Endodermal cell (in vitro differentiated cells): Measurements from ENCODE around the gene RCAN3. TPM values are rescaled to one million over a fixed set of nuclear protein-coding genes. Genes with fewer than 3 reads are reported as not detected.

Experiments used
- DNase-seq: peaks from one replicate; pipeline ENCODE4 v3.0.0-alpha.2; 2017
- H3K27ac ChIP-seq: 2 replicates; pipeline ENCODE4 v1.5.1; 2013; ENCODE audit warnings: mild to moderate bottlenecking, low read depth, low read length, moderate library complexity
- H3K27me3 ChIP-seq: 2 replicates; pipeline ENCODE4 v1.6.1; 2013; ENCODE audit warnings: mild to moderate bottlenecking, low read length, moderate library complexity; ENCODE audit not compliant: insufficient read depth, control insufficient read depth, poor library complexity, severe bottlenecking
- H3K36me3 ChIP-seq: 2 replicates; pipeline ENCODE4 v1.7.0; 2013; ENCODE audit warnings: mild to moderate bottlenecking, low read length, moderate library complexity; ENCODE audit not compliant: control insufficient read depth, insufficient read depth
- H3K4me1 ChIP-seq: one replicate; pipeline ENCODE4 v1.7.0; 2013; ENCODE audit warnings: low read length; ENCODE audit not compliant: control insufficient read depth, insufficient read depth
- H3K4me3 ChIP-seq: 2 replicates; pipeline ENCODE4 v1.5.1; 2013; ENCODE audit warnings: mild to moderate bottlenecking, low read length, moderate library complexity
- H3K9ac ChIP-seq: 2 replicates; pipeline ENCODE4 v1.6.1; 2013; ENCODE audit warnings: mild to moderate bottlenecking, low read length, moderate library complexity; ENCODE audit not compliant: poor library complexity, severe bottlenecking; ENCODE audit errors: extremely low read depth
- H3K9me3 ChIP-seq: 2 replicates; pipeline ENCODE4 v1.6.1; 2013; ENCODE audit warnings: mild to moderate bottlenecking, low read length, moderate library complexity; ENCODE audit not compliant: control insufficient read depth
- H3K27ac Mint-ChIP-seq: 2 replicates; pipeline ENCODE4 v1.8.0; 2020; ENCODE audit warnings: mixed read lengths
- H3K27me3 Mint-ChIP-seq: 2 replicates; pipeline ENCODE4 v1.8.0; 2021; ENCODE audit warnings: mild to moderate bottlenecking, mixed read lengths; ENCODE audit not compliant: insufficient read depth
- H3K36me3 Mint-ChIP-seq: 2 replicates; pipeline ENCODE4 v1.8.0; 2020; ENCODE audit warnings: low read depth, mixed read lengths
- H3K4me1 Mint-ChIP-seq: 2 replicates; pipeline ENCODE4 v1.8.0; 2020; ENCODE audit warnings: mixed read lengths
- H3K4me3 Mint-ChIP-seq: 2 replicates; pipeline ENCODE4 v1.8.0; 2020; ENCODE audit warnings: mild to moderate bottlenecking, moderate library complexity, mixed read lengths
- H3K9me3 Mint-ChIP-seq: 2 replicates; pipeline ENCODE4 v1.8.0; 2020; ENCODE audit warnings: mild to moderate bottlenecking, mixed read lengths
- WGBS, 2 experiments: methylation state at CpG; one replicate each; pipeline versions ENCODE4 v1.1.5 to v1.1.7; 2013; ENCODE audit warnings: missing lambda C conversion rate in 2 of 2, mixed read lengths in 1 of 2; ENCODE audit not compliant: insufficient coverage in 1 of 2, insufficient read length in 1 of 2; 5-methylcytosine and 5-hydroxymethylcytosine counted together
- total RNA-seq, 2 donors: library from RNA; stranded (reverse); fragmentation: NEBNext Ultra II Directional in 1 of 2; extraction: Animal tissue kit (Norgen Biotek cat#: 25700) in 1 of 2; gene quantifications; 2 replicates in 1 of 2; 3 replicates in 1 of 2; pipeline ENCODE4 v1.2.1, GENCODE V29; 2021
- TF ChIP-seq, protein P1 (sequence below): fragments of 200-600 bp; sonication (generic); conservative IDR thresholded peaks from 2 replicates; pipeline ENCODE4 v1.5.0; 2021; ENCODE audit warnings: antibody characterized with exemption, mild to moderate bottlenecking

RCAN3 gene
- total RNA-seq, 2 donors from 2014 or later, result 31.9 to 36.8 TPM

DNA sequence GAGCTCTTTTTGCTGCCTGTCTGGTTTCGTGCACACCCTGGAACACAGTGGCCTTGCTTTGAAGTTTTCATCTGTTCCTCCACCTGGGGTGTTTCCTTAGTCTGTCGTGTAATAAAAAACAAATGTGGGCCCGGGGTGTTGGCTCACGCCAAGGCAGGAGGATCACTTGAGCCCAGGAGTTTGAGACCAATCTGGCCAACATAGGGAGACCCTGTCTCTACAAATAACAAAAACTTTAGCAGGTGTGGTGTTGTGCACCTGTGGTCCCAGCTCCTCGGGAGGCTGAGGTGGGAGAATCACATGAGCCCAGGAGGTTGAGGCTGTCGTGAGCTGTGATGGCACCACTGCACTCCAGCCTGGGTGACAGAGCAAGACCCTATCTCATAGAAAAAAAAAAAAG, 57.7 kb downstream of the RCAN3 start:
- 89 to 97% methylated on average over 5 to 6 of the region's 6 CpGs for WGBS, 2 experiments
- no peak overlapping the region for H3K4me3 Mint-ChIP-seq
- peaks cover 4% of the 10 kb centered on the region for H3K4me1 ChIP-seq
- H3K27me3 ChIP-seq, result peaks cover 32% of the 10 kb centered on the region
- no peak overlapping the region for H3K27ac ChIP-seq
- H3K4me1 Mint-ChIP-seq, result peaks cover 3% of the 10 kb centered on the region
- no peaks in the 10 kb centered on the region for H3K36me3 Mint-ChIP-seq
- TF ChIP-seq, protein P1, sequence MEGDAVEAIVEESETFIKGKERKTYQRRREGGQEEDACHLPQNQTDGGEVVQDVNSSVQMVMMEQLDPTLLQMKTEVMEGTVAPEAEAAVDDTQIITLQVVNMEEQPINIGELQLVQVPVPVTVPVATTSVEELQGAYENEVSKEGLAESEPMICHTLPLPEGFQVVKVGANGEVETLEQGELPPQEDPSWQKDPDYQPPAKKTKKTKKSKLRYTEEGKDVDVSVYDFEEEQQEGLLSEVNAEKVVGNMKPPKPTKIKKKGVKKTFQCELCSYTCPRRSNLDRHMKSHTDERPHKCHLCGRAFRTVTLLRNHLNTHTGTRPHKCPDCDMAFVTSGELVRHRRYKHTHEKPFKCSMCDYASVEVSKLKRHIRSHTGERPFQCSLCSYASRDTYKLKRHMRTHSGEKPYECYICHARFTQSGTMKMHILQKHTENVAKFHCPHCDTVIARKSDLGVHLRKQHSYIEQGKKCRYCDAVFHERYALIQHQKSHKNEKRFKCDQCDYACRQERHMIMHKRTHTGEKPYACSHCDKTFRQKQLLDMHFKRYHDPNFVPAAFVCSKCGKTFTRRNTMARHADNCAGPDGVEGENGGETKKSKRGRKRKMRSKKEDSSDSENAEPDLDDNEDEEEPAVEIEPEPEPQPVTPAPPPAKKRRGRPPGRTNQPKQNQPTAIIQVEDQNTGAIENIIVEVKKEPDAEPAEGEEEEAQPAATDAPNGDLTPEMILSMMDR, result no peak
- H3K27me3 Mint-ChIP-seq, result peaks cover 29% of the 10 kb centered on the region
- H3K9me3 Mint-ChIP-seq, result peaks cover 1% of the 10 kb centered on the region
- no peaks in the 10 kb centered on the region for H3K36me3 ChIP-seq
- no peak for DNase-seq
- no peaks in the 10 kb centered on the region for H3K9me3 ChIP-seq
- H3K27ac Mint-ChIP-seq, result no peak overlapping the region
- no peak overlapping the region for H3K4me3 ChIP-seq
- H3K9ac ChIP-seq, result no peak overlapping the region

DNA sequence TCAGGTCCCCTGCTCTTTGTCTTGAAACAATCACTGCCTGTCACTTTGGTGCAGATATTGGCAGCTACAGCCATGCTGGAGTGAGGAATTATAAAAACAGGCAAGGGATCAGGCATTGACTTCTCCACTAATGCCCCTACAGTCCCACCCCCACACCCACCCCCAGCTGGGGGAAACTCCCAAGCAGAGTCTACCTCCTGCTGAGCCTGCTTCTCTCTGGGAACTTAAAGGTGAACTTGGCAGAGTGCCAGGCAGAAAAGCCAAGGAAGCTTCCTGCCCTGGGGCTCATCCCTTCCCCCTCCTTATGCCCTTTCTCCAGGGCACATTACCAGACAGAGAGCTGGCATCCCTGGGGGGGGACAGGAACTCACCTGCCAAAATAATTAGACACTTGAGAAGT, 60.0 kb downstream of the RCAN3 start:
- no peak for DNase-seq

GRCh38 chr1:24564695-24565094, 62.1 kb downstream of the RCAN3 start:
- Mint-ChIP-seq H3K27ac (no peak overlapping the region), H3K9me3 (peaks cover 1% of the 10 kb centered on the region), H3K27me3 (no peaks in the 10 kb centered on the region), H3K4me1 (peaks cover 22% of the 10 kb centered on the region), H3K4me3 (no peak overlapping the region), H3K36me3 (no peaks in the 10 kb centered on the region)
- TF ChIP-seq, protein P1, result no peak
- no peaks in the 10 kb centered on the region for H3K9me3 ChIP-seq
- H3K36me3 ChIP-seq, result no peaks in the 10 kb centered on the region
- H3K27ac ChIP-seq, result no peak overlapping the region
- H3K4me1 ChIP-seq, result peaks cover 4% of the 10 kb centered on the region
- no peak for DNase-seq
- no peaks in the 10 kb centered on the region for H3K27me3 ChIP-seq
- H3K9ac ChIP-seq, result no peak overlapping the region
- WGBS, 2 experiments, result 41 to 89% methylated on average over 1 to 2 of the region's 2 CpGs
- no peak overlapping the region for H3K4me3 ChIP-seq

More for the DNA sequence above, 60.0 kb downstream of the RCAN3 start:
- Mint-ChIP-seq H3K27me3 (peaks cover 9% of the 10 kb centered on the region), H3K4me3 (no peak overlapping the region), H3K36me3 (no peaks in the 10 kb centered on the region), H3K4me1 (peaks cover 12% of the 10 kb centered on the region), H3K9me3 (peaks cover 1% of the 10 kb centered on the region), H3K27ac (no peak overlapping the region)
- H3K4me1 ChIP-seq, result peaks cover 4% of the 10 kb centered on the region
- no peak overlapping the region for H3K27ac ChIP-seq
- no peaks in the 10 kb centered on the region for H3K9me3 ChIP-seq
- H3K4me3 ChIP-seq, result no peak overlapping the region
- H3K9ac ChIP-seq, result no peak overlapping the region
- H3K36me3 ChIP-seq, result no peaks in the 10 kb centered on the region
- TF ChIP-seq, protein P1, result no peak
- peaks cover 9% of the 10 kb centered on the region for H3K27me3 ChIP-seq
